K562 (cell line): ENCODE results near the gene TUBA8. TPM values are rescaled to one million over a fixed set of nuclear protein-coding genes. Genes with fewer than 3 reads are reported as not detected.

Experiments
- BRD9 ChIP-seq: fragments of 450-650 bp; IDR thresholded peaks from 2 replicates; pipeline ENCODE4 v1.6.1; 2018; ENCODE audit warnings: low read depth; ENCODE audit not compliant: partially characterized antibody
- CCNT2 ChIP-seq: IDR thresholded peaks from 2 replicates; pipeline ENCODE4 v1.6.1; 2011; ENCODE audit warnings: borderline replicate concordance, low read depth, mild to moderate bottlenecking, moderate library complexity, mixed read lengths, low read length; ENCODE audit not compliant: insufficient read length; ENCODE audit errors: extremely low read depth
- GTF2F1 ChIP-seq: IDR thresholded peaks from 2 replicates; pipeline ENCODE4 v1.6.1; 2011; ENCODE audit warnings: low read depth, low read length, improper control_type of control experiment
- MBD2 ChIP-seq: sonication (generic); IDR thresholded peaks from 2 replicates; pipeline ENCODE4 v1.6.1; 2016; ENCODE audit warnings: low read depth, borderline replicate concordance
- NFRKB ChIP-seq: fragments of 450-650 bp; IDR thresholded peaks from 2 replicates; pipeline ENCODE4 v1.6.1; 2016; ENCODE audit warnings: low read depth
- PHF8 ChIP-seq: fragments of 200-600 bp; sonication (generic); IDR thresholded peaks from 2 replicates; pipeline ENCODE4 v1.6.1; 2012; ENCODE audit warnings: mixed run types, mild to moderate bottlenecking, inconsistent platforms, low read length, moderate library complexity, borderline replicate concordance
- PTTG1 ChIP-seq: fragments of 450-650 bp; IDR thresholded peaks from 2 replicates; pipeline ENCODE4 v1.6.1; 2016; ENCODE audit warnings: low read depth, mild to moderate bottlenecking, missing genetic modification characterization, missing compliant biosample characterization
- TFE3 ChIP-seq: fragments of 450-650 bp; formaldehyde crosslinking; IDR thresholded peaks from 2 replicates; pipeline ENCODE4 v1.4.0; 2020; ENCODE audit warnings: mild to moderate bottlenecking, mixed read lengths
- ZBTB9 ChIP-seq: fragments of 450-650 bp; formaldehyde crosslinking; IDR thresholded peaks from 2 replicates; pipeline ENCODE4 v1.4.0; 2020; ENCODE audit warnings: mild to moderate bottlenecking, moderate library complexity
- ZNF57 ChIP-seq: fragments of 450-650 bp; formaldehyde crosslinking; IDR thresholded peaks from 2 replicates; pipeline ENCODE4 v1.4.0; 2020; ENCODE audit warnings: mild to moderate bottlenecking, moderate library complexity
- polyA plus RNA-seq, 8 experiments: library from polyadenylated mRNA; depleted of rRNA in 4 of 8; stranded (reverse) in 5 of 8; unstranded in 3 of 8; fragments of >200 nt; fragmentation: Nextera tagmentation in 2 of 8; fragmentation: Illumina TruSeq in 1 of 8; extraction: Ambion mirVana in 2 of 8; extraction: Trizol in 1 of 8; gene quantifications; 2 replicates each; pipeline versions ENCODE4 v1.2.1 to v1.2.3, GENCODE V29; 2011 to 2014; ENCODE audit warnings: inconsistent platforms in 1 of 8, missing spikeins in 1 of 8
- total RNA-seq, 7 experiments: library from RNA; depleted of rRNA in 6 of 7; stranded (reverse); fragments of >200 nt in 6 of 7; fragmentation: Illumina TruSeq in 2 of 7; extraction: Trizol in 2 of 7; gene quantifications; 2 replicates each; pipeline versions ENCODE4 v1.2.1 to v1.2.3, GENCODE V29; 2011 to 2021; ENCODE audit warnings: low replicate concordance in 1 of 7
- TF ChIP-seq, protein P1 (sequence below): sonication (generic); formaldehyde crosslinking; IDR thresholded peaks from 2 replicates; pipeline ENCODE4 v1.8.0; 2022; ENCODE audit warnings: mild to moderate bottlenecking, missing genetic modification reagents
- TF ChIP-seq, protein P2 (sequence below): sonication (generic); formaldehyde crosslinking; IDR thresholded peaks from 2 replicates; pipeline ENCODE4 v1.8.0; 2022; ENCODE audit warnings: mild to moderate bottlenecking, missing genetic modification reagents
- TF ChIP-seq, protein P3 (sequence below): fragments of 450-650 bp; IDR thresholded peaks from 2 replicates; pipeline ENCODE4 v1.6.1; 2017; ENCODE audit warnings: antibody characterized with exemption, mild to moderate bottlenecking

Gene TUBA8
- total and polyA plus RNA-seq, 9 of the 15 experiments (the other 6 are each of a cell fraction or from before 2014, with no cell fraction given), result 0.07 to 1.1 (median 0.65) TPM

- TF ChIP-seq ZBTB9 (CRISPR knock-in tag) (0 out of 2 replicates have a peak, but pooled peaks have one; percentile 44), PTTG1 (tag) (no peak), ZNF57 (no peak), PHF8 (peak; percentile 89), NFRKB (0 out of 2 replicates have a peak, but pooled peaks have one; percentile 50), TFE3 (CRISPR knock-in tag) (no peak), MBD2 (peak; percentile 83), CCNT2 (peak; percentile 44), BRD9 (no peak), GTF2F1 (0 out of 2 replicates have a peak, but pooled peaks have one; percentile 51)
- TF ChIP-seq, protein P1, sequence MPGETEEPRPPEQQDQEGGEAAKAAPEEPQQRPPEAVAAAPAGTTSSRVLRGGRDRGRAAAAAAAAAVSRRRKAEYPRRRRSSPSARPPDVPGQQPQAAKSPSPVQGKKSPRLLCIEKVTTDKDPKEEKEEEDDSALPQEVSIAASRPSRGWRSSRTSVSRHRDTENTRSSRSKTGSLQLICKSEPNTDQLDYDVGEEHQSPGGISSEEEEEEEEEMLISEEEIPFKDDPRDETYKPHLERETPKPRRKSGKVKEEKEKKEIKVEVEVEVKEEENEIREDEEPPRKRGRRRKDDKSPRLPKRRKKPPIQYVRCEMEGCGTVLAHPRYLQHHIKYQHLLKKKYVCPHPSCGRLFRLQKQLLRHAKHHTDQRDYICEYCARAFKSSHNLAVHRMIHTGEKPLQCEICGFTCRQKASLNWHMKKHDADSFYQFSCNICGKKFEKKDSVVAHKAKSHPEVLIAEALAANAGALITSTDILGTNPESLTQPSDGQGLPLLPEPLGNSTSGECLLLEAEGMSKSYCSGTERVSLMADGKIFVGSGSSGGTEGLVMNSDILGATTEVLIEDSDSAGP, result no peak
- TF ChIP-seq, protein P2, sequence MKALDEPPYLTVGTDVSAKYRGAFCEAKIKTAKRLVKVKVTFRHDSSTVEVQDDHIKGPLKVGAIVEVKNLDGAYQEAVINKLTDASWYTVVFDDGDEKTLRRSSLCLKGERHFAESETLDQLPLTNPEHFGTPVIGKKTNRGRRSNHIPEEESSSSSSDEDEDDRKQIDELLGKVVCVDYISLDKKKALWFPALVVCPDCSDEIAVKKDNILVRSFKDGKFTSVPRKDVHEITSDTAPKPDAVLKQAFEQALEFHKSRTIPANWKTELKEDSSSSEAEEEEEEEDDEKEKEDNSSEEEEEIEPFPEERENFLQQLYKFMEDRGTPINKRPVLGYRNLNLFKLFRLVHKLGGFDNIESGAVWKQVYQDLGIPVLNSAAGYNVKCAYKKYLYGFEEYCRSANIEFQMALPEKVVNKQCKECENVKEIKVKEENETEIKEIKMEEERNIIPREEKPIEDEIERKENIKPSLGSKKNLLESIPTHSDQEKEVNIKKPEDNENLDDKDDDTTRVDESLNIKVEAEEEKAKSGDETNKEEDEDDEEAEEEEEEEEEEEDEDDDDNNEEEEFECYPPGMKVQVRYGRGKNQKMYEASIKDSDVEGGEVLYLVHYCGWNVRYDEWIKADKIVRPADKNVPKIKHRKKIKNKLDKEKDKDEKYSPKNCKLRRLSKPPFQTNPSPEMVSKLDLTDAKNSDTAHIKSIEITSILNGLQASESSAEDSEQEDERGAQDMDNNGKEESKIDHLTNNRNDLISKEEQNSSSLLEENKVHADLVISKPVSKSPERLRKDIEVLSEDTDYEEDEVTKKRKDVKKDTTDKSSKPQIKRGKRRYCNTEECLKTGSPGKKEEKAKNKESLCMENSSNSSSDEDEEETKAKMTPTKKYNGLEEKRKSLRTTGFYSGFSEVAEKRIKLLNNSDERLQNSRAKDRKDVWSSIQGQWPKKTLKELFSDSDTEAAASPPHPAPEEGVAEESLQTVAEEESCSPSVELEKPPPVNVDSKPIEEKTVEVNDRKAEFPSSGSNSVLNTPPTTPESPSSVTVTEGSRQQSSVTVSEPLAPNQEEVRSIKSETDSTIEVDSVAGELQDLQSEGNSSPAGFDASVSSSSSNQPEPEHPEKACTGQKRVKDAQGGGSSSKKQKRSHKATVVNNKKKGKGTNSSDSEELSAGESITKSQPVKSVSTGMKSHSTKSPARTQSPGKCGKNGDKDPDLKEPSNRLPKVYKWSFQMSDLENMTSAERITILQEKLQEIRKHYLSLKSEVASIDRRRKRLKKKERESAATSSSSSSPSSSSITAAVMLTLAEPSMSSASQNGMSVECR (CRISPR knock-in tag), result peak; percentile 69
- TF ChIP-seq, protein P3, sequence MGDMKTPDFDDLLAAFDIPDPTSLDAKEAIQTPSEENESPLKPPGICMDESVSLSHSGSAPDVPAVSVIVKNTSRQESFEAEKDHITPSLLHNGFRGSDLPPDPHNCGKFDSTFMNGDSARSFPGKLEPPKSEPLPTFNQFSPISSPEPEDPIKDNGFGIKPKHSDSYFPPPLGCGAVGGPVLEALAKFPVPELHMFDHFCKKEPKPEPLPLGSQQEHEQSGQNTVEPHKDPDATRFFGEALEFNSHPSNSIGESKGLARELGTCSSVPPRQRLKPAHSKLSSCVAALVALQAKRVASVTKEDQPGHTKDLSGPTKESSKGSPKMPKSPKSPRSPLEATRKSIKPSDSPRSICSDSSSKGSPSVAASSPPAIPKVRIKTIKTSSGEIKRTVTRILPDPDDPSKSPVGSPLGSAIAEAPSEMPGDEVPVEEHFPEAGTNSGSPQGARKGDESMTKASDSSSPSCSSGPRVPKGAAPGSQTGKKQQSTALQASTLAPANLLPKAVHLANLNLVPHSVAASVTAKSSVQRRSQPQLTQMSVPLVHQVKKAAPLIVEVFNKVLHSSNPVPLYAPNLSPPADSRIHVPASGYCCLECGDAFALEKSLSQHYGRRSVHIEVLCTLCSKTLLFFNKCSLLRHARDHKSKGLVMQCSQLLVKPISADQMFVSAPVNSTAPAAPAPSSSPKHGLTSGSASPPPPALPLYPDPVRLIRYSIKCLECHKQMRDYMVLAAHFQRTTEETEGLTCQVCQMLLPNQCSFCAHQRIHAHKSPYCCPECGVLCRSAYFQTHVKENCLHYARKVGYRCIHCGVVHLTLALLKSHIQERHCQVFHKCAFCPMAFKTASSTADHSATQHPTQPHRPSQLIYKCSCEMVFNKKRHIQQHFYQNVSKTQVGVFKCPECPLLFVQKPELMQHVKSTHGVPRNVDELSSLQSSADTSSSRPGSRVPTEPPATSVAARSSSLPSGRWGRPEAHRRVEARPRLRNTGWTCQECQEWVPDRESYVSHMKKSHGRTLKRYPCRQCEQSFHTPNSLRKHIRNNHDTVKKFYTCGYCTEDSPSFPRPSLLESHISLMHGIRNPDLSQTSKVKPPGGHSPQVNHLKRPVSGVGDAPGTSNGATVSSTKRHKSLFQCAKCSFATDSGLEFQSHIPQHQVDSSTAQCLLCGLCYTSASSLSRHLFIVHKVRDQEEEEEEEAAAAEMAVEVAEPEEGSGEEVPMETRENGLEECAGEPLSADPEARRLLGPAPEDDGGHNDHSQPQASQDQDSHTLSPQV, result peak; percentile 43; the same call in 1 of the 2 replicates
Measured at GRCh38 chr22:18077639-18078328, 32.8 kb upstream of the TUBA8 start, which contains the start of gene PEX26 (continued).
